Activated naive CD4-positive, alpha-beta T cell treated with anti-CD3 and anti-CD28 coated beads, Interleukin-2, amount 50 U/mL, for 16 hours (primary cell): ENCODE measurements around the gene ZFP36.

ENCODE experiments used
- DNase-seq: peaks from one replicate; pipeline ENCODE4 v3.0.0-alpha.2; 2020

ZFP36 gene

GRCh38 chr19:39407410-39407659 lies 688 bp downstream of the ZFP36 start:
- DNase-seq, result no peak

- peak; percentile 60 for DNase-seq
These were observed 1.2 kb downstream of the ZFP36 start for GRCh38 chr19:39407660-39408391.

- DNase-seq, result no peak
These were observed 2.0 kb downstream of the ZFP36 start for GRCh38 chr19:39408392-39409207.

GRCh38 chr19:39409208-39410016 lies 2.8 kb downstream of the ZFP36 start:
- DNase-seq, result peak; percentile 76

- DNase-seq, result peak; percentile 60
These were observed 3.6 kb downstream of the ZFP36 start for GRCh38 chr19:39410017-39410830.

GRCh38 chr19:39410831-39411080 lies 4.1 kb downstream of the ZFP36 start:
- no peak for DNase-seq

- DNase-seq, result no peak
These were observed 4.6 kb downstream of the ZFP36 start for GRCh38 chr19:39411081-39411831.

- peak; percentile 91 for DNase-seq
These were observed 5.1 kb downstream of the ZFP36 start for GRCh38 chr19:39411832-39412099.

GRCh38 chr19:39412100-39412866 lies 5.6 kb downstream of the ZFP36 start, which contains the start of gene PLEKHG2:
Gene PLEKHG2 (plus strand): TSS chr19:39412669. CDS start chr19:39414087, 1,418 bp downstream.
- peak; percentile 91 for DNase-seq

- no peak for DNase-seq
These were observed 6.2 kb downstream of the ZFP36 start for GRCh38 chr19:39412867-39413271.

GRCh38 chr19:39413272-39413910 lies 6.7 kb downstream of the ZFP36 start:
- DNase-seq, result no peak

- DNase-seq, result no peak
These were observed 7.4 kb downstream of the ZFP36 start for GRCh38 chr19:39413911-39414608.

GRCh38 chr19:39415111-39416046 lies 8.7 kb downstream of the ZFP36 start:
- no peak for DNase-seq

- DNase-seq, result no peak
These were observed 9.8 kb downstream of the ZFP36 start for GRCh38 chr19:39416152-39417120.

- DNase-seq, result no peak
These were observed 11.0 kb downstream of the ZFP36 start for GRCh38 chr19:39417463-39418181.

- no peak for DNase-seq
These were observed 12.4 kb downstream of the ZFP36 start for GRCh38 chr19:39419003-39419402.

- no peak for DNase-seq
These were observed 14.1 kb downstream of the ZFP36 start for GRCh38 chr19:39420769-39421168.
